ENCODE measurements around the gene SAFB.
"Not testable (repeated sequence)": the region's sequence is repeated elsewhere in the genome, so short reads cannot be mapped to it uniquely, and the experiment has no call there.

DNA sequence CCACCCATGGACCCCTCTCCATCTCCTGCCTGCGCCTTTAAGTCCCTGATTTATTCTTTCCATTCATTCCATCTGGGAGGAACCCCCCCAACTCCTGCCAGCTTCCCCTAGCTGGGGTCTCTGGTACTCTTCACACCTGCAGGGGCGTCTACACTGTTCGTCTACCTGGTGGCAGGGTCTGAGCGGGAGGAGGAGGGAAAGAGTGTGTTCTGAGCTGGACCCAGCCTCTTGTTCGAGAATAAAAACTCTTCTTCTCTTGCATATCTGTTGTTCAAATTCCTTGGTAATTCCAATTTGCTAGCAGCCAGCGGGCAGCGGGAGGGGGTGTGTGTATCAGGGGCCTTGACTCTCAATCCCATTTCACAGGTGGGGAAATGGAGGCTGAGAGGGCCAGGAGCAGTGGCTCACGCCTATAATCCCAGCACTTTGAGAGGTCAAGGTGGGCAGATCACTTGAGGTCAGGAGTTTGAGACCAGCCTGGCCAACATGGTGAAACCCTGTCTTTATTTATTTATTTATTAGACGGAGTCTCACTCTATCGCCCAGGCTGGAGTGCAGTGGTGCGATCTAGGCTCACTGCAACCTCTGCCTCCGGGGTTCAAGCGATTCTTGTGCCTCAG lies 65.5 kb downstream of the SAFB start:
- not testable (repeated sequence) for TF ChIP-seq POLR2A, POLR2AphosphoS5, TAF1, POU2F2 (IDR thresholded peaks at IDR 0.05; ENCODE audit: low read depth, low read length)

All from GM12891 (cell line).